Karpas-422 (cell line): ENCODE results near the gene PRPF40B. TPM values are rescaled to one million over a fixed set of nuclear protein-coding genes. Genes with fewer than 3 reads are reported as not detected.

ENCODE experiments used
- DNase-seq: peaks from one replicate; pipeline ENCODE4 v3.0.0-alpha.2; 2015
- H2AFZ ChIP-seq: fragments of 200-600 bp; sonication (generic); 2 replicates; pipeline ENCODE4 v1.6.1; 2014; ENCODE audit warnings: antibody characterized with exemption, low read length, mixed read lengths
- H3K27ac ChIP-seq: fragments of 200-600 bp; sonication (generic); 2 replicates; pipeline ENCODE4 v1.5.1; 2014; ENCODE audit warnings: mild to moderate bottlenecking, low read length, moderate library complexity
- H3K27me3 ChIP-seq: fragments of 200-600 bp; sonication (generic); 2 replicates; pipeline ENCODE4 v1.6.1; 2014; ENCODE audit warnings: low read length, mixed read lengths
- H3K36me3 ChIP-seq: fragments of 200-600 bp; sonication (generic); 2 replicates; pipeline ENCODE4 v1.6.1; 2014; ENCODE audit warnings: low read length, mixed read lengths; ENCODE audit not compliant: insufficient read depth
- H3K4me1 ChIP-seq: fragments of 200-600 bp; sonication (generic); 2 replicates; pipeline ENCODE4 v1.6.1; 2014; ENCODE audit warnings: mild to moderate bottlenecking, low read length, mixed read lengths
- H3K4me2 ChIP-seq: fragments of 200-600 bp; sonication (generic); 2 replicates; pipeline ENCODE4 v1.6.1; 2014; ENCODE audit warnings: low read length, low read depth, mild to moderate bottlenecking; ENCODE audit not compliant: poor library complexity, severe bottlenecking
- H3K4me3 ChIP-seq: fragments of 200-600 bp; sonication (generic); 2 replicates; pipeline ENCODE4 v1.5.1; 2014; ENCODE audit warnings: mild to moderate bottlenecking, antibody characterized with exemption, low read length, mixed read lengths
- H3K79me2 ChIP-seq: fragments of 200-600 bp; sonication (generic); 2 replicates; pipeline ENCODE4 v1.6.1; 2014; ENCODE audit warnings: mild to moderate bottlenecking, low read length, mixed read lengths
- H3K9ac ChIP-seq: fragments of 200-600 bp; sonication (generic); 2 replicates; pipeline ENCODE4 v1.6.0; 2014; ENCODE audit warnings: low read length
- H3K9me2 ChIP-seq: fragments of 200-600 bp; sonication (generic), shearing (Covaris generic); replicated peaks from 2 replicates; pipeline ENCODE4 v1.6.0; 2014; ENCODE audit warnings: mild to moderate bottlenecking, low read length, moderate library complexity; ENCODE audit not compliant: insufficient read depth
- H3K9me3 ChIP-seq: fragments of 300-700, 200-600 bp; sonication (generic); 2 replicates; pipeline ENCODE4 v1.6.1; 2014; ENCODE audit warnings: low read length, mixed read lengths
- H4K20me1 ChIP-seq: fragments of 200-600 bp; sonication (generic); 2 replicates; pipeline ENCODE4 v1.6.1; 2014; ENCODE audit warnings: mild to moderate bottlenecking, antibody characterized with exemption, low read length, low read depth; ENCODE audit not compliant: insufficient read depth
- total RNA-seq: library from RNA; depleted of rRNA; stranded (reverse); fragments of >200 nt; shearing (Covaris generic); gene quantifications from 2 replicates; pipeline ENCODE4 v1.2.3, GENCODE V29; 2014; ENCODE audit warnings: low replicate concordance

The PRPF40B gene
- total RNA-seq, 1 experiment from 2014 or later, result 5.0 TPM

GRCh38 chr12:49584591-49584990 lies 38.8 kb upstream of the PRPF40B start:
- DNase-seq, result no peak
- Histone ChIP-seq H2AFZ (no peak overlapping the region), H3K27ac (no peak overlapping the region), H3K27me3 (no peaks in the 10 kb centered on the region), H3K4me1 (peaks cover 6% of the 10 kb centered on the region; the same call in 1 of the 2 replicates), H3K9me3 (no peaks in the 10 kb centered on the region), H4K20me1 (no peaks in the 10 kb centered on the region), H3K9me2 (no peaks in the 10 kb centered on the region), H3K79me2 (peaks cover 13% of the 10 kb centered on the region; the same call in 1 of the 2 replicates), H3K36me3 (no peaks in the 10 kb centered on the region; the same call in 1 of the 2 replicates), H3K4me2 (no peak overlapping the region), H3K4me3 (no peak overlapping the region), H3K9ac (no peak overlapping the region)

GRCh38 chr12:49585477-49586459 lies 37.6 kb upstream of the PRPF40B start:
- H3K9ac ChIP-seq, result no peak overlapping the region
- H2AFZ ChIP-seq, result no peak overlapping the region
- no peak for DNase-seq

GRCh38 chr12:49587174-49587908 lies 36.0 kb upstream of the PRPF40B start:
- Histone ChIP-seq H4K20me1 (no peaks in the 10 kb centered on the region), H2AFZ (no peak overlapping the region), H3K4me1 (no peaks in the 10 kb centered on the region), H3K27me3 (no peaks in the 10 kb centered on the region), H3K79me2 (no peaks in the 10 kb centered on the region), H3K9me3 (no peaks in the 10 kb centered on the region; the same call in 1 of the 2 replicates), H3K9ac (no peak overlapping the region), H3K9me2 (no peaks in the 10 kb centered on the region), H3K27ac (no peak overlapping the region), H3K4me2 (no peak overlapping the region), H3K36me3 (peaks cover 11% of the 10 kb centered on the region), H3K4me3 (no peak overlapping the region)
- no peak for DNase-seq

More at GRCh38 chr12:49585477-49586459, 37.6 kb upstream of the PRPF40B start:
- no peak overlapping the region for H3K4me2 ChIP-seq
- no peaks in the 10 kb centered on the region for H3K27me3 ChIP-seq
- H3K4me1 ChIP-seq, result 0 out of 2 replicates have a peak, but pooled peaks cover 2% of the 10 kb centered on the region
- peaks cover 8% of the 10 kb centered on the region for H3K36me3 ChIP-seq
- peaks cover 9% of the 10 kb centered on the region; the same call in 1 of the 2 replicates for H3K79me2 ChIP-seq
- no peak overlapping the region for H3K4me3 ChIP-seq
- no peaks in the 10 kb centered on the region for H3K9me3 ChIP-seq
- H3K9me2 ChIP-seq, result no peaks in the 10 kb centered on the region
- H3K27ac ChIP-seq, result no peak overlapping the region
- no peaks in the 10 kb centered on the region for H4K20me1 ChIP-seq

GRCh38 chr12:49588281-49588680 lies 35.1 kb upstream of the PRPF40B start:
- no peak overlapping the region for H3K4me2 ChIP-seq
- DNase-seq, result no peak
- H3K9me3 ChIP-seq, result no peaks in the 10 kb centered on the region; the same call in 1 of the 2 replicates
- H3K36me3 ChIP-seq, result peaks cover 11% of the 10 kb centered on the region
- no peaks in the 10 kb centered on the region for H4K20me1 ChIP-seq
- H3K9me2 ChIP-seq, result no peaks in the 10 kb centered on the region
- H3K27me3 ChIP-seq, result no peaks in the 10 kb centered on the region
- H2AFZ ChIP-seq, result no peak overlapping the region
- no peak overlapping the region for H3K27ac ChIP-seq
- peaks cover 1% of the 10 kb centered on the region for H3K4me1 ChIP-seq
- no peak overlapping the region for H3K9ac ChIP-seq
- no peaks in the 10 kb centered on the region for H3K79me2 ChIP-seq
- H3K4me3 ChIP-seq, result no peak overlapping the region

GRCh38 chr12:49588721-49589516 lies 34.4 kb upstream of the PRPF40B start:
- peaks cover 8% of the 10 kb centered on the region for H3K4me1 ChIP-seq
- H3K9me3 ChIP-seq, result no peaks in the 10 kb centered on the region; the same call in 1 of the 2 replicates
- no peak overlapping the region for H3K27ac ChIP-seq
- H3K79me2 ChIP-seq, result no peaks in the 10 kb centered on the region
- no peak overlapping the region for H2AFZ ChIP-seq
- no peaks in the 10 kb centered on the region for H4K20me1 ChIP-seq
- no peaks in the 10 kb centered on the region for H3K9me2 ChIP-seq
- no peak overlapping the region for H3K4me3 ChIP-seq
- H3K4me2 ChIP-seq, result no peak overlapping the region
- H3K36me3 ChIP-seq, result peaks cover 11% of the 10 kb centered on the region
- no peaks in the 10 kb centered on the region for H3K27me3 ChIP-seq
- no peak overlapping the region for H3K9ac ChIP-seq
- DNase-seq, result no peak

GRCh38 chr12:49598527-49598926 lies 24.8 kb upstream of the PRPF40B start:
- Histone ChIP-seq H3K9ac (no peak overlapping the region), H3K9me3 (no peaks in the 10 kb centered on the region)

GRCh38 chr12:49599961-49600360 lies 23.4 kb upstream of the PRPF40B start:
- H2AFZ ChIP-seq, result no peak overlapping the region
- no peak overlapping the region for H3K4me3 ChIP-seq
- no peak for DNase-seq
- H4K20me1 ChIP-seq, result no peaks in the 10 kb centered on the region; the same call in 1 of the 2 replicates
- no peaks in the 10 kb centered on the region; the same call in 1 of the 2 replicates for H3K36me3 ChIP-seq
- no peaks in the 10 kb centered on the region for H3K79me2 ChIP-seq
- H3K27me3 ChIP-seq, result no peaks in the 10 kb centered on the region
- no peak overlapping the region for H3K9ac ChIP-seq
- H3K9me3 ChIP-seq, result no peaks in the 10 kb centered on the region
- H3K27ac ChIP-seq, result no peak overlapping the region
- peaks cover 30% of the 10 kb centered on the region for H3K4me1 ChIP-seq
- no peak overlapping the region for H3K4me2 ChIP-seq
- no peaks in the 10 kb centered on the region for H3K9me2 ChIP-seq

More at GRCh38 chr12:49598527-49598926, 24.8 kb upstream of the PRPF40B start:
- H4K20me1 ChIP-seq, result no peaks in the 10 kb centered on the region
- H3K4me2 ChIP-seq, result no peak overlapping the region
- DNase-seq, result no peak
- H2AFZ ChIP-seq, result no peak overlapping the region
- no peaks in the 10 kb centered on the region for H3K79me2 ChIP-seq
- no peak overlapping the region for H3K4me3 ChIP-seq
- H3K27ac ChIP-seq, result no peak overlapping the region
- no peaks in the 10 kb centered on the region for H3K27me3 ChIP-seq
- H3K9me2 ChIP-seq, result no peaks in the 10 kb centered on the region
- H3K4me1 ChIP-seq, result peaks cover 37% of the 10 kb centered on the region
- H3K36me3 ChIP-seq, result no peaks in the 10 kb centered on the region; the same call in 1 of the 2 replicates
